A204.1 (cell line): ENCODE measurements around the gene BDH1.
"Not testable (repeated sequence)": the region's sequence is repeated elsewhere in the genome, so short reads cannot be mapped to it uniquely, and the experiment has no call there.

Experiments used
- FAIRE-seq: peaks from 2 replicates; lab custom pipeline; 2012; peaks lifted over from hg19 to GRCh38; lab: Jason Lieb, UNC

The BDH1 gene

DNA sequence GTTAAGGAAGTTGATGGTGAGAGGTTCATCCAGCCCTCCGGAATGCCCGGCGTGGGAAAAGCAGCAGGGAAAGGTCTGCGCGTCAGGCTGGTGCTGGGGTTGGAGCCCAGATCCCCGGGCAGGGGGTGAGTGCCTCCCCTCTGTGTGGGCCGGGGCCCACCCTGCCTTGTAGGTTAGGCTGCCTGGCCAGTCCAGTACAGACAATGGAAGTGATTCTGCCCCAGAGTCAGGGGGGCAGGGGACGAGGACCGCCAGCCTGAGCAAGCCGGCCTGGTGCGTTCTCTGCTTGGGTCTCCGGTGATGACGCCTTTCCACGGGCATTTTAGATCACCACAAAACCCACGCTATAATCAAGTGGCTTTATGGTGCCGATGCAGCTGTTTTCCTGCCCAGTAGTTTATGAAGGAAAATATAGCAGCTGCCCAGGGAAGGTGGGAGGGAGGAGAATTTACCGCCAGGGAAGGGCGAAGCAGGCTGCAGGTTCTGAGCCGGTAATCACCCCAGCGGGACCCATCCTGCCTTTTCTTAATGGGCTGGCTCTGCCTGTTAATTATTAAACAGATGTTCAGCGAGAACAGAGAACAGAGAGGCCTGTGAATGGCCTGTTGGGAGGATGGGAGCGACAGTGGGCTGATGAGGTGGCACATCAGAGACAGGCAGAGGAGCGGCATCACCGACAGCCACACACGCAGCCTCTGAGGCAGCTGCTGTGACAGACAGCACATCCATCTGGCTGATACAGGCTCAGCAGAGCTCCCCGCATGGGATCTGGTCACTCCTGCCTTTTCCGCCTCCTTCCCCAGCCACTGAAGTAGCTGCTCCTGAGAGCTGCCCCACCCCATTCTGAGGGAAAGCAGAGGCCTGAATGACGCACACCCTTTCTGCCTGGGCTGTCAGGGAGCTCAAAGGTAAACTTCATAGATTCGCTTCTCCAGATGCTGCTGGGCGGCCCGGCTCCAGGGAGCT lies 35.2 kb downstream of the BDH1 start:
- FAIRE-seq: no peak

- no peak for FAIRE-seq
Measured at GRCh38 chr3:197519801-197520211, 36.0 kb downstream of the BDH1 start.

- no peak for FAIRE-seq
Measured at GRCh38 chr3:197518881-197519421, 36.8 kb downstream of the BDH1 start.

DNA sequence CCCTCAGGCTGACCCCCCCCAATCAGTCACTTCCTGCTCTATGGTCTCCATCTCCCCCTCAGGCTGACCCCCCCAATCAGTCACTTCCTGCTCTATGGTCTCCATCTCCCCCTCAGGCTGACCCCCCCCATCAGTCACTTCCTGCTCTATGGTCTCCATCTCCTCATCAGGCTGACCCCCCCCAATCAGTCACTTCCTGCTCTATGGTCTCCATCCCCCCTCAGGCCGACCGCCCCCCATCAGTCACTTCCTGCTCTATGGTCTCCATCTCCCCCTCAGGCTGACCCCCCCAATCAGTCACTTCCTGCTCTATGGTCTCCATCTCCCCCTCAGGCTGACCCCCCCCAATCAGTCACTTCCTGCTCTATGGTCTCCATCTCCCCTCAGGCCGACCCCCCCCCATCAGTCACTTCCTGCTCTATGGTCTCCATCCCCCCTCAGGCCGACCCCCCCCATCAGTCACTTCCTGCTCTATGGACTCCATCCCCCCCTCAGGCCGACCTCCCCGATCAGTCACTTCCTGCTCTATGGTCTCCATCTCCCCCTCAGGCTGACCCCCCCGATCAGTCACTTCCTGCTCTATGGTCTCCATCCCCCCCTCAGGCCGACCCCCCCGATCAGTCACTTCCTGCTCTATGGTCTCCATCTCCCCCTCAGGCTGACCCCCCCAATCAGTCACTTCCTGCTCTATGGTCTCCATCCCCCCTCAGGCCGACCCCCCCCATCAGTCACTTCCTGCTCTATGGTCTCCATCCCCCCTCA lies 37.7 kb downstream of the BDH1 start:
- FAIRE-seq: not testable (repeated sequence)

DNA sequence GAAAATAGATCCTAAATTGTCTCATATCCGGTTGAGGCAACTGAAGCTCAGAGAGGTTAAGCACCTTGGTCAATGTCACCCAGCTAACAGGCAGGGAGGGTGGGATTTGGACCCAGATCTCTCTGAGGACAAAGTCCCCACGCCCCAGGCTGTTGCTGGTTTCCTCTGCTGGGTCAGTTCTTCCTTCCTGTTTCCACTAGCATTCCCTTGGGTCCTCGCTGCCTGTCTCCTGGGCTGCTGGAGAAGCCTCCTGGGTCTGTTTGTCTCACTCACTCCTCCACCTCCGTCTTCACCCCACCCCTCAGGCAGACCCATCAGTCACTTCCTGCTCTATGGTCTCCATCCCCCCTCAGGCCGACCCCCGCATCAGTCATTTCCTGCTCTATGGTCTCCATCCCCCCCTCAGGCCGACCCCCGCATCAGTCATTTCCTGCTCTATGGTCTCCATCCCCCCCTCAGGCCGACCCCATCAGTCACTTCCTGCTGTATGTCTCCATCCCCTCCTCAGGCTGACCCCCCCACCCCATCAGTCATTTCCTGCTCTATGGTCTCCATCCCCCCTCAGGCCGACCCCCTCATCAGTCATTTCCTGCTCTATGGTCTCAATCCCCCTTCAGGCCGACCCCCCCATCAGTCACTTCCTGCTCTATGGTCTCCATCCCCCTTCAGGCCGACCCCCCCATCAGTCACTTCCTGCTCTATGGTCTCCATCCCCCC lies 38.7 kb downstream of the BDH1 start:
- not testable (repeated sequence) for FAIRE-seq

DNA sequence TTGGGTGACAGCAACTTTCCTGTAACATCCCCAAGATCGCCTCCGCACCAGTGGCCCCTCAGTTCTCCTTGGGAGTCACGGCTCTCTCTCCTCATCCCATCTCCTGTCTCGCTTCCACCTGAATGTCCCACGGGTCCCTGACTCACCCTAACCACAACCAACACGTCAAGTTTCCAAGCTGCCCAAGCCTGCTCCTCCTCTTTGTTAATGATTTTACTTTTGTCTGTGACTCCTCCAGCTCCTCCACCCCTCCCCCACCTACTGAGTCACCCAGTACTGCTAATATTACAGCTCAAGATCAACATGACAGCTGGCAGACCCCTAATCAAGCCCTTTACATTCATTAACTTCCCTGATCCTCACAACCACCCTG lies 39.3 kb downstream of the BDH1 start:
- no peak for FAIRE-seq

DNA sequence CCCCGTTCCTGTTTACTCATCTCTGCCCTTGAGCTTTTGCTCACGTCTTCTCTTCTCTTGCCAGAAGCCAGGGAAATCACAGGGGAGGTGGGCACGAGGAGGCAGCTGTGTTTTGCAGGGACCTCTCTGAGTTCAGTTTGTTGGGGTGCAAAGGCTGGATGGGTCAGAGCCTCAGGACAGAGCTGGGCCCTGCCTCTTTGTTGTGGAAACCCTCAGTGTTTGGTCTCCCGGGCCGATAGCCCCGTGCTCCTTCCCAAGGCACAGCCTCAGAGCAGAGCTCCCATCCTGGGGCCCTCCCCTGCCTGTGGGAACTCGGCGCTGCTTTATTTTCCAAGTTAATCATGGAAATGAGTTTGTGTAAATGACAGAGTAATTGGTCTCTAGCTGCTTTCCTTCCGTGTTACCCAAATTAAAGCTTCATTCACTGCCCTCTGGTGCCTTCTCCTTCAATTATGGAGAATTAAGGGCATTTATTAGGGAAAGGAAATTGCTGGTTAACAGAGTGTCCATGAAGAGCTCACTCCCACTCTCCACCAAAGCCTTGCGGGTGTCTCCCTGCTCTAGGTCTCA lies 40.9 kb downstream of the BDH1 start:
- no peak for FAIRE-seq

GRCh38 chr3:197513953-197514785 lies 41.6 kb downstream of the BDH1 start:
- no peak for FAIRE-seq

DNA sequence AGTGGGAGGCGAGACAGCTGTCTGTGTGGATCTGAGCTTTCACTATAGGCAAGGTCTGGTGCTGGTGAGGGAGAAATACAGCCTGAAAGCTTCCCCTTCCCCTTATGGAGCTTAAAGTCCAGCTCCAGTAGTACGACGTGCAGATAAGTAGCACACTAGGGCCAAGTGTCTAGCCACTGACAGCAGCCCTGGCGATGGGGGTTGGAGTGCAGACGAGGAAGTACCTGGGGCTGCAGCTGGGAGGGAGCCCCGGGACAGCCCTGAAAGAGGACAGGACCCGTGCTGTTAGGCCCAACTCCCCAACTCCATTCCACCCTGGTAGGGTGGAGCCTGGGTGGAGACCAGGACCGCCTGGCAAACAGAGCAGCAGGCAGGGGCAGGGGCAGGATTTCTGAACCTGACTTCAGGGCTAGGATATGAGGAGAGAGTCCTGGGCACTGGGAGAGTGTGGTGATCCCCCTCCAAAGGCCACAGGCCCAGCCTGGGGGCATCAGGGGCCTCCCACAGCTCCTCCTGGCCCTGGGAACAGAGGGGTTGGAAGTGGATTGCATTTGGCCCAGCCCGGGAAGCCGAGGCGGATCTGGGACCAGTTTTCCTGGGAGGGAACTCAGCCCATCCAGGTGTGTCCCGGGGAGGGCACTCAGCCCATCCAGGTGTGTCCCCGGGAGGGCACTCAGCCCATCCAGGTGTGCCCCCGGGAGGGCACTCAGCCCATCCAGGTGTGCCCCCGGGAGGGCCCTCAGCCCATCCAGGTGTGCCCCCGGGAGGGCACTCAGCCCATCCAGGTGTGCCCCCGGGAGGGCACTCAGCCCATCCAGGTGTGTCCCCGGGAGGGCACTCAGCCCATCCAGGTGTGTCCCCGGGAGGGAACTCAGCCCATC lies 42.8 kb downstream of the BDH1 start:
- no peak for FAIRE-seq

DNA sequence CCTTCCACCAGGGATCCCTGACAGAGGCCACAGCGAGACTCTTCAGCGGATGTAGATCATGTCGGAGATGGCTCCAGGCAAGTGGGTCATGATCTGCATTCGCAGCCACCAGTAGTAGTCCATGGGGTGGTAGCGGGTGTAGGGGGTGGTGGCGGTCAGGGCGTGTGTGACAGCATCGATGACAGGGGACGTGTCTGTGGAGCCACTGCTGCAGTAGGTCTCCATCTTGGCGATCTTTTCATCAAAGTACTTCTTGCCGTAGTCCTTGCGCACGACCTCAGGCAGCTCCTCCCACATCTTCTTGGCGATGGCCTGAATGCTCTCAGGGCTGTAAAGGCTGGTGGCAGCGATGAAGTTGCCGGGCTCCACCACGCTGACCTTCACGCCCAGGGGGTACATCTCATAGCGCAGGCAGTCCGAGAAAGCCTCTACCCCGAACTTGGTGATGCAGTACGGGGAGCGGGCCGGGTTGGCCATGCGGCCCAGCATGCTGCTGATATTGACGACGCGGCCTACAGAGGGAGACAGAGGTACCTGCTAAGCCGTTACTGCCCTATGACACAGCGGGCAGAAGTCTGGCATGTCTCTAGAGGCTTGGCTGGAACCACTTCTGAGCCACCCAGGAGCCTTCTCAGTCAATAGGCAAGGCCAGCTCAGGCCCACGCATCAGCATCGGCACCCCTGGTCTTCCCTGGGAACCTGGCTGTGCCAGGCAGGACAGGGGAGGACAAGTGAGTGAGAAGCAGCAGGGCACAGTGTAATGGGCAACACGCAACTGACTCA lies 43.7 kb downstream of the BDH1 start:
- no peak for FAIRE-seq

DNA sequence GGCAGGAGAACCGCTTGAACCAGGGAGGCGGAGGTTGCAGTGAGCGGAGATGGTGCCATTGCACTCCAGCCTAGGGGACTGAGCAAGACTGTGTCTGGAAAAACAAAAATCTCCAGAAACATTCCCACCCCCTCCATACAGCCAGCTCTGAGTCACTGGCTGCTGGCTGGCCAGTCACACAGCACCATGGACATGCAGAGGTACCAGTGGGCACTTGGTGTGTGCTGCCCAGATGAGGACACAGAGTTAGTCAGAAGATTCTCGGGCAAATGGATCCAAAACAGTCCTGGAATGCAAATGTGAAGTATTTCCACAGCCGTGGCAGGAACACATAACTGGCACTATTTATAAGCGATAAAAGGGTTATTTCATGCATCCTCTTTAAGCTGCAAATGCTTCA lies 44.6 kb downstream of the BDH1 start:
- no peak for FAIRE-seq

DNA sequence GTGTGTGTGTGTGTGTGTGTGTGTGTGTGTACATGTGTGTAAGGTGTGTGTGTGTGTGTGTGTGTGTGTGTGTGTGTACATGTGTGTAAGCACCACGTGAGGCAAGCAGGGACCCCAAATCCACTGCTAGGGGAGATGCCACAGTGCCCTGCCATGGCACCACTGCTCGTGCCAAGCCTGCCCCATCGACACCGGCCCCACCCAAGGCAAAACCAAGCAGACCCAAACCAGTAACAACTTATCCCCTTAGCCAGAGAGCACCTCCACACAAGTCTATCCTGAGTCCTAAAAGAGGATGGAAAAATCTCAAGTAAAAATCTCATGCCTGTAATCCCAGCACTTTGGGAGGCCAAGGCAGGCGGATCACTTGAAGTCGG lies 45.1 kb downstream of the BDH1 start:
- FAIRE-seq: no peak

DNA sequence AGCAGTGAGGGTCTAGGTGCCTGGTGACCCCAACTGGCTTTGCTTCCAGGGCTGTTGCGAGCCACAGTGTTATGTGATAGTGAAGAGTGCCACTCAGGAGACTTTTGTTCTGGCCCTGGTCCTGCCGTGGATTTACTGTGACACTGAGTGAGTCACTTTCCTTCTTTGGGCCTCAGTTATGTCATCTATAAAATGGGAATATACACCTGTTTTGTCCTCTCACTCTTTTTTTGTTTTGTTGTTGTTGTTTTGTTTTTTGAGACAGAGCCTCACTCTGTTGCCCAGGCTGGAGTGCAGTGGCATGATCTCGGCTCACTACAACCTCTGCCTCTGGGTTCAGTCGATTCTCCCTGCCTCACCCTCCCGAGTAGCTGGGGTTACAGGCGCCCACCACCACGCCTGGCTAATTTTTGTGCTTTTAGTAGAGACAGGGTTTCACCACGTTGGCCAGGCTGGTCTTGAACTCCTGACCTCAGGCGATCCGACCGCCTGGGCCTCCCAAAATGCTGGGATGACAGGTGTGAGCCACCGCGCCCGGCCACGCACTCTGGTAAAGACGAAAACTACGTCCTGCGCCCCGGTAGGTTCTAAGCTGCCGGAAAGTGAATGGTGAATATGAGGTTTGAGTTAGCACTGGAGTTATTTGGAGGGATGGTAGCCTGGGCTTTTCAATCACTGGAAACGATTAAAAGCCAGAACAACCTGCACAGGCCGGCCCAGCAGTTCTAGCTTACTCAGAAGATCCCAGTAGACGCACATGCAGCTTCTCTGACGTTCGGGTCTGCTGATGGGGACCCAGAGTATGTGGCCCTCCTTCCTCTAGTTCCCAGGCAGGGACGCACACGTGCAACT lies 46.6 kb downstream of the BDH1 start:
- no peak for FAIRE-seq

DNA sequence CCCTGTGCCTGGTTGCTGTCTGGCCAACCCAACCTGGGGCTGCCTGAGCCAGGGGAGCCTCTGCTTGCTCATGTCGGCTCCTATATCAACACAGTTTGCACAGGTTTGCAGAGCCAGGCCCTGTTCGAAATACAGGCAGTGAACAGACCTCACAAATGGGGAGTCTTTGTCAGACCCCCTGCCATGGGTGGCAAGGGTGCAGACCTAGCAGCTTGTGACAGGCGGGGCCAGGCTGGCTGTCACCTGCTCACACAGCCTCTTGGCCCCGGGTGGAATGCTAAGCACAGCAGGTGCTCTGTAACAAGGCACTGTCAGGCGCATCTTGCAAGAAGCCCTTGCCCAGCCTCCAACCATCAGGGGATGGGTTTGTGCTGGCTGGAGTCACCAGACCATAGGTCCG lies 47.3 kb downstream of the BDH1 start:
- no peak for FAIRE-seq

- no peak for FAIRE-seq
Measured at GRCh38 chr3:197508051-197508451, 47.7 kb downstream of the BDH1 start.

- no peak for FAIRE-seq
Measured at GRCh38 chr3:197507541-197507940, 48.2 kb downstream of the BDH1 start.

- FAIRE-seq: no peak
Measured at GRCh38 chr3:197507081-197507480, 48.7 kb downstream of the BDH1 start.

- no peak for FAIRE-seq
Measured at GRCh38 chr3:197505796-197506548, 49.8 kb downstream of the BDH1 start.
